ENCODE data around the gene NBPF1. TPM values are rescaled to one million over a fixed set of nuclear protein-coding genes. Genes with fewer than 3 reads are reported as not detected.
"Not testable (repeated sequence)": the region's sequence is repeated elsewhere in the genome, so short reads cannot be mapped to it uniquely, and the experiment has no call there.

Gene NBPF1
- total RNA-seq, 2 donors from 2014 or later = 39.2 to 42.5 TPM

- Histone ChIP-seq H3K9me3 (ENCODE audit: control insufficient read depth, low read length) (no peaks in the 10 kb centered on the region), H3K27me3 (ENCODE audit: control insufficient read depth, insufficient read depth, low read length, poor library complexity, severe bottlenecking) (peaks cover 31% of the 10 kb centered on the region), H3K9ac (ENCODE audit: extremely low read depth, low read length, poor library complexity, severe bottlenecking) (no peak overlapping the region), H3K27ac (ENCODE audit: low read depth, low read length) (no peak overlapping the region), H3K4me3 (ENCODE audit: low read length) (no peak overlapping the region), H3K36me3 (ENCODE audit: control insufficient read depth, insufficient read depth, low read length) (peaks cover 8% of the 10 kb centered on the region), H3K4me1 (ENCODE audit: control insufficient read depth, insufficient read depth, low read length) (no peaks in the 10 kb centered on the region)
- H3K27ac Mint-ChIP-seq = no peak overlapping the region
- H3K9me3 Mint-ChIP-seq = no peaks in the 10 kb centered on the region
- DNase-seq = peak; percentile 64
- H3K36me3 Mint-ChIP-seq (ENCODE audit: low read depth) = no peaks in the 10 kb centered on the region
- no peaks in the 10 kb centered on the region for H3K4me1 Mint-ChIP-seq
- H3K27me3 Mint-ChIP-seq (ENCODE audit: insufficient read depth) = no peaks in the 10 kb centered on the region
- no peak overlapping the region for H3K4me3 Mint-ChIP-seq
- 90 to 92% methylated on average over 11 of the region's 11 CpGs for WGBS, 2 experiments (ENCODE audit: insufficient coverage in 1 of 2, insufficient read length in 1 of 2)
- TF ChIP-seq CTCF (conservative IDR thresholded peaks at IDR 0.05) = no peak
Measured at GRCh38 chr1:16614361-16615252, 1.2 kb upstream of the NBPF1 start.

- Histone ChIP-seq H3K27ac (ENCODE audit: low read depth, low read length) (no peak overlapping the region), H3K9ac (ENCODE audit: extremely low read depth, low read length, poor library complexity, severe bottlenecking) (peak overlapping the region; percentile 33), H3K4me1 (ENCODE audit: control insufficient read depth, insufficient read depth, low read length) (no peaks in the 10 kb centered on the region), H3K4me3 (ENCODE audit: low read length) (peak overlapping the region; percentile 81), H3K9me3 (ENCODE audit: control insufficient read depth, low read length) (no peaks in the 10 kb centered on the region), H3K27me3 (ENCODE audit: control insufficient read depth, insufficient read depth, low read length, poor library complexity, severe bottlenecking) (peaks cover 31% of the 10 kb centered on the region), H3K36me3 (ENCODE audit: control insufficient read depth, insufficient read depth, low read length) (peaks cover 9% of the 10 kb centered on the region)
- no peaks in the 10 kb centered on the region for H3K36me3 Mint-ChIP-seq (ENCODE audit: low read depth)
- H3K4me3 Mint-ChIP-seq = no peak overlapping the region
- WGBS, 2 experiments (ENCODE audit: insufficient coverage in 1 of 2, insufficient read length in 1 of 2) = 8 to 11% methylated on average over 25 to 31 of the region's 31 CpGs
- no peak overlapping the region for H3K27ac Mint-ChIP-seq
- no peaks in the 10 kb centered on the region for H3K9me3 Mint-ChIP-seq
- peak; percentile 92 for DNase-seq
- TF ChIP-seq CTCF (conservative IDR thresholded peaks at IDR 0.05) = no peak
- no peaks in the 10 kb centered on the region for H3K27me3 Mint-ChIP-seq (ENCODE audit: insufficient read depth)
- no peaks in the 10 kb centered on the region for H3K4me1 Mint-ChIP-seq
Measured at GRCh38 chr1:16612332-16613172, 812 bp downstream of the NBPF1 start.

GRCh38 chr1:16611981-16612331, 1.4 kb downstream of the NBPF1 start:
- WGBS, 2 experiments (ENCODE audit: insufficient coverage in 1 of 2, insufficient read length in 1 of 2) = 90 to 91% methylated on average over 8 of the region's 8 CpGs
- Histone ChIP-seq H3K27me3 (ENCODE audit: control insufficient read depth, insufficient read depth, low read length, poor library complexity, severe bottlenecking) (peaks cover 31% of the 10 kb centered on the region), H3K36me3 (ENCODE audit: control insufficient read depth, insufficient read depth, low read length) (peaks cover 13% of the 10 kb centered on the region), H3K4me3 (ENCODE audit: low read length) (peak overlapping the region; percentile 81)
- H3K27ac Mint-ChIP-seq; H3K9me3 ChIP-seq (ENCODE audit: control insufficient read depth, low read length); H3K4me3 Mint-ChIP-seq; H3K4me1 ChIP-seq (ENCODE audit: control insufficient read depth, insufficient read depth, low read length); H3K4me1 Mint-ChIP-seq; H3K9ac ChIP-seq (ENCODE audit: extremely low read depth, low read length, poor library complexity, severe bottlenecking); H3K27me3 Mint-ChIP-seq (ENCODE audit: insufficient read depth); H3K36me3 Mint-ChIP-seq (ENCODE audit: low read depth); H3K9me3 Mint-ChIP-seq; H3K27ac ChIP-seq (ENCODE audit: low read depth, low read length): not testable (repeated sequence)
- DNase-seq = peak; percentile 53

- peak; percentile 38 for DNase-seq
- not testable (repeated sequence) for H3K4me1 ChIP-seq (ENCODE audit: control insufficient read depth, insufficient read depth, low read length); H3K4me3 Mint-ChIP-seq; H3K9me3 Mint-ChIP-seq; H3K9me3 ChIP-seq (ENCODE audit: control insufficient read depth, low read length); H3K4me1 Mint-ChIP-seq; H3K4me3 ChIP-seq (ENCODE audit: low read length); H3K27ac Mint-ChIP-seq; H3K27ac ChIP-seq (ENCODE audit: low read depth, low read length); H3K9ac ChIP-seq (ENCODE audit: extremely low read depth, low read length, poor library complexity, severe bottlenecking); H3K27me3 Mint-ChIP-seq (ENCODE audit: insufficient read depth); H3K36me3 Mint-ChIP-seq (ENCODE audit: low read depth)
- WGBS, 2 experiments (ENCODE audit: insufficient coverage in 1 of 2, insufficient read length in 1 of 2) = 95% methylated on average over 4 of the region's 4 CpGs
- Histone ChIP-seq H3K27me3 (ENCODE audit: control insufficient read depth, insufficient read depth, low read length, poor library complexity, severe bottlenecking) (peaks cover 31% of the 10 kb centered on the region), H3K36me3 (ENCODE audit: control insufficient read depth, insufficient read depth, low read length) (peaks cover 18% of the 10 kb centered on the region)
Measured at GRCh38 chr1:16611164-16611563, 2.2 kb downstream of the NBPF1 start.

GRCh38 chr1:16610553-16610952, 2.8 kb downstream of the NBPF1 start:
- DNase-seq = peak; percentile 5

More at GRCh38 chr1:16610553-16610952, 2.8 kb downstream of the NBPF1 start:
- WGBS, 2 experiments (ENCODE audit: insufficient coverage in 1 of 2, insufficient read length in 1 of 2) = 95 to 100% methylated on average over 5 of the region's 5 CpGs
- not testable (repeated sequence) for H3K27ac Mint-ChIP-seq; H3K27me3 Mint-ChIP-seq (ENCODE audit: insufficient read depth); H3K27ac ChIP-seq (ENCODE audit: low read depth, low read length); H3K9me3 Mint-ChIP-seq; H3K4me3 ChIP-seq (ENCODE audit: low read length); H3K4me1 Mint-ChIP-seq; H3K4me3 Mint-ChIP-seq; H3K4me1 ChIP-seq (ENCODE audit: control insufficient read depth, insufficient read depth, low read length); H3K9ac ChIP-seq (ENCODE audit: extremely low read depth, low read length, poor library complexity, severe bottlenecking); H3K36me3 Mint-ChIP-seq (ENCODE audit: low read depth); H3K9me3 ChIP-seq (ENCODE audit: control insufficient read depth, low read length)
- peaks cover 24% of the 10 kb centered on the region for H3K36me3 ChIP-seq (ENCODE audit: control insufficient read depth, insufficient read depth, low read length)
- H3K27me3 ChIP-seq (ENCODE audit: control insufficient read depth, insufficient read depth, low read length, poor library complexity, severe bottlenecking) = peaks cover 30% of the 10 kb centered on the region
